ENCODE results near the gene ARL8A.
"Not testable (repeated sequence)": the region's sequence is repeated elsewhere in the genome, so short reads cannot be mapped to it uniquely, and the experiment has no call there.

- TF ChIP-seq EZH2phosphoT487 (IDR thresholded peaks at IDR 0.05; ENCODE audit: insufficient read depth, low read depth); EZH2 (IDR thresholded peaks at IDR 0.05; ENCODE audit: insufficient read depth, poor library complexity, severe bottlenecking): not testable (repeated sequence)
These were observed 36.2 kb upstream of the ARL8A start for GRCh38 chr1:202180751-202181139.
